Lower leg skin (tissue), 4 donors: Measurements from ENCODE around the gene RAPGEF3. TPM values are rescaled to one million over a fixed set of nuclear protein-coding genes. Genes with fewer than 3 reads are reported as not detected.

Source experiments
- DNase-seq, 2 donors: peaks; one replicate each; pipeline ENCODE4 v3.0.0-alpha.2; 2019; ENCODE audit warnings: low spot score in 2 of 2
- H3K4me3 ChIP-seq: fragments of 200-600 bp; sonication (generic); 2 replicates; pipeline ENCODE4 v1.5.1; 2017; ENCODE audit warnings: mild to moderate bottlenecking, low read depth; ENCODE audit not compliant: poor library complexity, severe bottlenecking
- POLR2A ChIP-seq, 2 donors: fragments of 450-650 bp; IDR thresholded peaks; one replicate each; pipeline ENCODE4 v1.6.1; 2016 to 2017; ENCODE audit warnings: antibody characterized with exemption in 2 of 2, mild to moderate bottlenecking in 1 of 2, moderate library complexity in 1 of 2
- WGBS, 2 donors: methylation state at CpG; one replicate each; pipeline ENCODE4 v1.1.5; 2018; 5-methylcytosine and 5-hydroxymethylcytosine counted together
- intact Hi-C: fragments of 100-400 bp; cut with DNase I; formaldehyde crosslinking; loops from one replicate; pipeline ENCODE4 v1.15.0; 2023; ENCODE audit warnings: low total_unique reads
- total RNA-seq, 4 donors: library from RNA; depleted of rRNA; stranded (reverse); fragments of >200 nt; gene quantifications; one replicate each; pipeline ENCODE4 v1.1.0, GENCODE V29; 2016
- TF ChIP-seq, protein P1 (sequence below), 3 donors: fragments of 450-650 bp; IDR thresholded peaks; one replicate each; pipeline ENCODE4 v1.5.1; 2016; ENCODE audit warnings: antibody characterized with exemption in 3 of 3, mild to moderate bottlenecking in 3 of 3, moderate library complexity in 2 of 3

The RAPGEF3 gene
- total RNA-seq, 4 donors from 2014 or later, result 13.4 to 27.8 (median 18.9) TPM

GRCh38 chr12:47798382-47798948, 39.8 kb upstream of the RAPGEF3 start:
- DNase-seq, result no peak
- no peak for TF ChIP-seq POLR2A (IDR thresholded peaks at IDR 0.05)
- TF ChIP-seq, protein P1, sequence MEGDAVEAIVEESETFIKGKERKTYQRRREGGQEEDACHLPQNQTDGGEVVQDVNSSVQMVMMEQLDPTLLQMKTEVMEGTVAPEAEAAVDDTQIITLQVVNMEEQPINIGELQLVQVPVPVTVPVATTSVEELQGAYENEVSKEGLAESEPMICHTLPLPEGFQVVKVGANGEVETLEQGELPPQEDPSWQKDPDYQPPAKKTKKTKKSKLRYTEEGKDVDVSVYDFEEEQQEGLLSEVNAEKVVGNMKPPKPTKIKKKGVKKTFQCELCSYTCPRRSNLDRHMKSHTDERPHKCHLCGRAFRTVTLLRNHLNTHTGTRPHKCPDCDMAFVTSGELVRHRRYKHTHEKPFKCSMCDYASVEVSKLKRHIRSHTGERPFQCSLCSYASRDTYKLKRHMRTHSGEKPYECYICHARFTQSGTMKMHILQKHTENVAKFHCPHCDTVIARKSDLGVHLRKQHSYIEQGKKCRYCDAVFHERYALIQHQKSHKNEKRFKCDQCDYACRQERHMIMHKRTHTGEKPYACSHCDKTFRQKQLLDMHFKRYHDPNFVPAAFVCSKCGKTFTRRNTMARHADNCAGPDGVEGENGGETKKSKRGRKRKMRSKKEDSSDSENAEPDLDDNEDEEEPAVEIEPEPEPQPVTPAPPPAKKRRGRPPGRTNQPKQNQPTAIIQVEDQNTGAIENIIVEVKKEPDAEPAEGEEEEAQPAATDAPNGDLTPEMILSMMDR (IDR thresholded peaks at IDR 0.05), result no peak
- H3K4me3 ChIP-seq, result no peak overlapping the region
- 87 to 94% methylated on average over 9 to 17 of the region's 17 CpGs for WGBS, 2 donors
- intact Hi-C loops, result loop anchor here (5.0 kb wide), 1 partner anchor 39 kb away; no protein-coding TSS in a partner anchor

- no peak for DNase-seq
- 82 to 86% methylated on average over 8 to 10 of the region's 10 CpGs for WGBS, 2 donors
- intact Hi-C loops, result loop anchor here (5.0 kb wide), 1 partner anchor 40 kb away; no protein-coding TSS in a partner anchor
- H3K4me3 ChIP-seq, result no peak overlapping the region
- TF ChIP-seq, protein P1 (IDR thresholded peaks at IDR 0.05), result no peak
- TF ChIP-seq POLR2A (IDR thresholded peaks at IDR 0.05), result no peak
Observed at GRCh38 chr12:47797441-47797840, 38.8 kb upstream of the RAPGEF3 start.

- intact Hi-C loops, result loop anchor here (5.0 kb wide), 1 partner anchor 41 kb away; no protein-coding TSS in a partner anchor
- no peak for DNase-seq
- H3K4me3 ChIP-seq, result no peak overlapping the region
- WGBS, 2 donors, result 85 to 89% methylated on average over 19 to 22 of the region's 22 CpGs
- TF ChIP-seq, protein P1 (IDR thresholded peaks at IDR 0.05), result no peak
Observed at GRCh38 chr12:47795814-47796411, 37.2 kb upstream of the RAPGEF3 start.

DNA sequence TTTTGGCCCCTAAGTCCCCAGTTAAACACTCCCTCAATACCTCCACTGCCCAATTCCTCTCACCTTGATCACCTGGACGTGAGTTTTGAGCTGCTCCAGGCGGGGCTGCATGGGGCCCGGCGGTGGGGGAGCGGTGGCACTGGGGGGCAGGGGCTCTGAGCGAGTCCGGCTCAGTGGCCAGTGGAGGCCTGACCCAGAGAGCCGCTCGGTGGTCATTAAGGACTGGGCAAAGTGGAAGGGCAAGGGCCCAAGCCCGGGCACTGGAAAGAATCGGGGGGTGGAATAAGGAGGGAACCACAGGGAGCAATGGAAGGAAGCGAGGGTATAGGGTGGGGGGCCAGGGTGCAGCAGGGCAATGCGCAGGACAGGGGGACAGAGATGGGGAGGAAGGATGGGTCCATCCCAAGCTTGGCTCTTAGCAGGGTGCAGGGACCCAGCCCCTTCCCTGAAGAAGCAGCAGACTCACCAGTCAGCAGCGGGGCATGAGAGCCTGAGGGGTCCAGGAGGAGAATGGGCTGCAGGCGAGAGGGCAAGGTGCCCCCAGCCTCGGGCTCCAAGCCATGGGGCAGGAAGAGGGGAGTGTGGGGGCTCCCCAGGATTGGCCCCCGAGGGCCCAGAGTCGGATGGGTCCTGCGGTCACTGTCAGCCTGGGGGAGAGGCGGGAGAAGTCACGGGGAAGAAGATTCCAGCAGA, 36.6 kb upstream of the RAPGEF3 start:
- DNase-seq, result no peak
- intact Hi-C loops, result loop anchor here (5.0 kb wide), 1 partner anchor 42 kb away; no protein-coding TSS in a partner anchor
- H3K4me3 ChIP-seq, result no peak overlapping the region
- WGBS, 2 donors, result 92 to 93% methylated on average over 21 of the region's 21 CpGs
- TF ChIP-seq, protein P1 (IDR thresholded peaks at IDR 0.05), result no peak
- no peak for TF ChIP-seq POLR2A (IDR thresholded peaks at IDR 0.05)

DNA sequence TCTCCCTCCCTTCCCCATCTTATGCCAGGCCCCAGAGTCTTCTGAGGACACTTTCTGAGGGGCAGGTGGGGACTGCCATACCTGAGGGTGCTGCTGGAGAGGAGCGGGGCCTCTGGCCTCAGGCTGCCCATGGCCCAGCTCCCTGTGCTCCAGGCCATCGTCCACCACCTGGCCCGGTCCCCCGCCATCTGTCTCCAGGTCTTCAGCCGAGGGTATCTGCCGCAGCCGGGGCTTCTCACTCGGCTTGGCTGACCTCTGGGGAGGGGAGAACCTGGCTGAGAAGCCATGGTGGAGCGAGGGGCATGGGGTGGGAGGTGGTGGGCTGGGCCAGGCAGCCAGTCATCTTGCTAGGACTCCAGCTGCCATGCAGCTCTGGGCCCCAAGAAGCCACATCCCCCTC, 36.0 kb upstream of the RAPGEF3 start:
- TF ChIP-seq, protein P1 (IDR thresholded peaks at IDR 0.05), result no peak
- TF ChIP-seq POLR2A (IDR thresholded peaks at IDR 0.05), result no peak
- no peak for DNase-seq
- intact Hi-C loops, result loop anchor here (5.0 kb wide), 1 partner anchor 43 kb away; no protein-coding TSS in a partner anchor
- 92 to 95% methylated on average over 9 of the region's 9 CpGs for whole genome bisulfite sequencing, 2 donors
- no peak overlapping the region for H3K4me3 ChIP-seq
